Thoracic aorta (tissue), 2 donors: Measurements from ENCODE around the gene CLEC2A. TPM values are rescaled to one million over a fixed set of nuclear protein-coding genes. Genes with fewer than 3 reads are reported as not detected.
A peak's percentile ranks its signal among the peaks of the same experiment; 100 is the strongest.
"Not testable (repeated sequence)": the region's sequence is repeated elsewhere in the genome, so short reads cannot be mapped to it uniquely, and the experiment has no call there.

Experiments
- ATAC-seq: fragments of 150-250 bp; one replicate; pipeline ENCODE4 v1.8.0; 2017; ENCODE audit warnings: low read depth; ENCODE audit not compliant: insufficient number of reproducible peaks, low FRiP score
- DNase-seq: peaks from one replicate; pipeline ENCODE4 v3.0.0-alpha.2; 2020; ENCODE audit warnings: low spot score
- H3K27ac ChIP-seq, 2 donors: fragments of 200-600 bp; sonication (generic); 1 replicate in 1 of 2; 2 replicates in 1 of 2; pipeline ENCODE4 v1.5.1; 2016; ENCODE audit warnings: mild to moderate bottlenecking in 2 of 2, moderate library complexity in 2 of 2
- H3K27me3 ChIP-seq: fragments of 200-600 bp; sonication (generic); replicated peaks from 2 replicates; pipeline ENCODE4 v1.6.0; 2016; ENCODE audit warnings: mild to moderate bottlenecking; ENCODE audit not compliant: insufficient read depth
- H3K36me3 ChIP-seq: fragments of 200-600 bp; sonication (generic); one replicate; pipeline ENCODE4 v1.5.1; 2016
- H3K4me1 ChIP-seq, 2 donors: fragments of 200-600 bp; sonication (generic); 1 replicate in 1 of 2; 2 replicates in 1 of 2; pipeline versions ENCODE4 v1.5.1 to v1.6.0; 2016; ENCODE audit warnings: low read depth in 2 of 2, mild to moderate bottlenecking in 1 of 2; ENCODE audit not compliant: control insufficient read depth in 1 of 2
- H3K4me3 ChIP-seq: fragments of 200-600 bp; sonication (generic); 2 replicates; pipeline ENCODE4 v1.5.1; 2016; ENCODE audit warnings: mild to moderate bottlenecking
- H3K9me3 ChIP-seq: fragments of 200-600 bp; sonication (generic); 2 replicates; pipeline ENCODE4 v1.5.1; 2016
- CTCF ChIP-seq: fragments of 200-600 bp; sonication (generic); IDR thresholded peaks from one replicate; pipeline ENCODE4 v1.5.1; 2019; ENCODE audit warnings: antibody characterized with exemption
- total RNA-seq, 2 donors: library from RNA; depleted of rRNA; stranded (reverse); fragments of >200 nt; gene quantifications; one replicate each; pipeline versions ENCODE4 v1.1.0 to v1.2.3, GENCODE V29; 2016

CLEC2A gene
- total RNA-seq, 2 donors from 2014 or later, result not detected

GRCh38 chr12:9880532-9881078 lies 51.6 kb downstream of the CLEC2A start:
- ATAC-seq, result no peak
- no peaks in the 10 kb centered on the region for H3K9me3 ChIP-seq
- no peaks in the 10 kb centered on the region for H3K36me3 ChIP-seq
- TF ChIP-seq CTCF, result no peak
- no peak for DNase-seq
- H3K4me3 ChIP-seq, result no peak overlapping the region
- no peaks in the 10 kb centered on the region for H3K27me3 ChIP-seq
- no peaks in the 10 kb centered on the region for H3K4me1 ChIP-seq
- no peak overlapping the region for H3K27ac ChIP-seq

- not testable (repeated sequence) for H3K27ac ChIP-seq, DNase-seq, ATAC-seq, H3K9me3 ChIP-seq, H3K4me3 ChIP-seq, H3K4me1 ChIP-seq, H3K36me3 ChIP-seq, H3K27me3 ChIP-seq
These were observed 56.0 kb downstream of the CLEC2A start for GRCh38 chr12:9876120-9876519.

- H3K4me1 ChIP-seq, result peaks cover 0 to 5% of the 10 kb centered on the region in 2 donors
- H3K9me3 ChIP-seq, result no peaks in the 10 kb centered on the region
- DNase-seq, result no peak
- H3K27ac ChIP-seq, result no peak overlapping the region
- no peaks in the 10 kb centered on the region for H3K36me3 ChIP-seq
- no peaks in the 10 kb centered on the region for H3K27me3 ChIP-seq
- ATAC-seq, result no peak
- TF ChIP-seq CTCF, result no peak
- no peak overlapping the region for H3K4me3 ChIP-seq
These were observed 59.4 kb downstream of the CLEC2A start for GRCh38 chr12:9872742-9873141.

- Histone ChIP-seq H3K27ac (no peak overlapping the region), H3K36me3 (no peaks in the 10 kb centered on the region), H3K4me1 (peaks cover 0 to 5% of the 10 kb centered on the region in 2 donors), H3K4me3 (no peak overlapping the region), H3K9me3 (no peaks in the 10 kb centered on the region), H3K27me3 (no peaks in the 10 kb centered on the region)
- no peak for DNase-seq
- ATAC-seq, result no peak
- TF ChIP-seq CTCF, result no peak
These were observed 60.0 kb downstream of the CLEC2A start for GRCh38 chr12:9872162-9872561.

- Histone ChIP-seq H3K9me3 (no peaks in the 10 kb centered on the region), H3K4me1 (peaks cover 0 to 5% of the 10 kb centered on the region in 2 donors), H3K27ac (peak overlapping the region in 1 of 2 donors; percentile 53), H3K4me3 (peak overlapping the region; percentile 62), H3K27me3 (no peaks in the 10 kb centered on the region), H3K36me3 (no peaks in the 10 kb centered on the region)
- no peak for DNase-seq
- TF ChIP-seq CTCF, result no peak
- ATAC-seq, result no peak
These were observed 61.8 kb downstream of the CLEC2A start for GRCh38 chr12:9870286-9870866.
